Stimulated activated naive B cell treated with anti-CD40 and anti-IgM and Interleukin-4, amounts not matched to agents 10 μg/mL and 1 μg/mL and 100 μg/mL, for 72 hours (primary cell): Measurements from ENCODE around the gene MVD.
"Not testable (repeated sequence)": the region's sequence is repeated elsewhere in the genome, so short reads cannot be mapped to it uniquely, and the experiment has no call there.

ENCODE experiments used
- ATAC-seq, 2 donors: fragments of 150-1000 bp; cut with Tn5 transposase; replicated peaks; 2 replicates each; pipeline ENCODE4 v1.10.0; 2021; ENCODE audit warnings: moderate library complexity in 1 of 2
- DNase-seq: peaks from one replicate; pipeline ENCODE4 v3.0.0; 2021
- H3K27ac Mint-ChIP-seq: one replicate; pipeline ENCODE4 v1.8.0; 2022; ENCODE audit warnings: mild to moderate bottlenecking, mixed read lengths
- H3K27me3 Mint-ChIP-seq, 2 donors: one replicate each; pipeline ENCODE4 v1.8.0; 2022; ENCODE audit warnings: mixed read lengths in 2 of 2
- H3K36me3 Mint-ChIP-seq, 2 donors: one replicate each; pipeline ENCODE4 v1.8.0; 2022; ENCODE audit warnings: mixed read lengths in 2 of 2, mild to moderate bottlenecking in 1 of 2
- H3K4me1 Mint-ChIP-seq, 2 donors: one replicate each; pipeline ENCODE4 v1.8.0; 2022; ENCODE audit warnings: mixed read lengths in 2 of 2, mild to moderate bottlenecking in 1 of 2
- H3K4me3 Mint-ChIP-seq, 2 donors: one replicate each; pipeline ENCODE4 v1.8.0; 2022; ENCODE audit warnings: mild to moderate bottlenecking in 2 of 2, mixed read lengths in 2 of 2, moderate library complexity in 1 of 2
- H3K9me3 Mint-ChIP-seq, 2 donors: one replicate each; pipeline ENCODE4 v1.8.0; 2022; ENCODE audit warnings: mixed read lengths in 2 of 2, mild to moderate bottlenecking in 1 of 2

Gene MVD

DNA sequence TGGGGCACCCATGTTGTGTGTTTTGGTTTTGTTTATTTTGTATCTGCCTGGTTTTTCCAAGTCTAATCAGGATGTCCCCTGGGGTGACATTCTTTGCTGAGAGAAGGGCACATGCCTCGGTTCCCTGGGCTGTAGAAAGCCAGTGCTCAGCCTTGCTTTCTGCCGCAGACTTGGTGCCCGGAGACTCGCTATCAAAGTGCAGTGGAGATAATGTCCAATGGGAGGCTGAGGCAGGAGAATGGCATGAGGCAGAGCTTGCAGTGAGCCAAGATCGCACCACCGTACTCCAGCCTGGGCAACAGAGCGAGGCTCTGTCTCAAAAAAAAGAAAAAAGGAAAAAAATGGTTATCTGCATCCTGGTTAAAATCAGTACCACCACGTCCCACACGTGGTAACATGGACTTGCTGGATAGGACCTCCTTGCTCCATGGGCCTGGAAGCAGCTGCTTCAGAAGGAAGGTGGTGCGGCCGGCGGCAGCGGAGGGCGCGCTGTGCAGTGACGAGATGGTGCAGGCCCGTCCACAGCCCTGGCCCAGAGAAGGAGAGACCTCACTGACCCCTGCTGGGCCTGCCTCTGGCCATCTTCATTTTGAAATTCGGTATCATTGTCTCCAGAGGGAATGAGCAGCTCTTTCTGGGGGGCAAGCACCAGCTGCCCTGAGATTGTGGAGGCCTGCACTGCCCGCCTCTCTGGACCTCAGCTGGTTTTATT lies 43.8 kb downstream of the MVD start:
- DNase-seq: no peak
- Mint-ChIP-seq H3K4me1 (peaks cover 9 to 30% of the 10 kb centered on the region in 2 donors), H3K9me3 (no peaks in the 10 kb centered on the region), H3K27me3 (no peaks in the 10 kb centered on the region), H3K4me3 (no peak overlapping the region), H3K27ac (no peak overlapping the region), H3K36me3 (peaks cover 51 to 64% of the 10 kb centered on the region in 2 donors)
- ATAC-seq: no peak

GRCh38 chr16:88618182-88618955 lies 44.5 kb downstream of the MVD start:
- no peak overlapping the region for H3K4me3 Mint-ChIP-seq
- H3K4me1 Mint-ChIP-seq: peaks cover 10 to 37% of the 10 kb centered on the region in 2 donors
- no peaks in the 10 kb centered on the region for H3K9me3 Mint-ChIP-seq
- no peak for DNase-seq
- H3K27ac Mint-ChIP-seq: no peak overlapping the region
- H3K27me3 Mint-ChIP-seq: no peaks in the 10 kb centered on the region
- ATAC-seq: no peak
- H3K36me3 Mint-ChIP-seq: peaks cover 51 to 63% of the 10 kb centered on the region in 2 donors

- no peaks in the 10 kb centered on the region for H3K9me3 Mint-ChIP-seq
- no peak overlapping the region for H3K4me3 Mint-ChIP-seq
- H3K27ac Mint-ChIP-seq: peak overlapping the region; percentile 42
- H3K4me1 Mint-ChIP-seq: peaks cover 12 to 42% of the 10 kb centered on the region in 2 donors
- ATAC-seq: no peak
- DNase-seq: no peak
- no peaks in the 10 kb centered on the region for H3K27me3 Mint-ChIP-seq
- peaks cover 48 to 62% of the 10 kb centered on the region in 2 donors for H3K36me3 Mint-ChIP-seq
Observed at GRCh38 chr16:88617268-88618031, 45.4 kb downstream of the MVD start.

GRCh38 chr16:88616736-88617135 lies 46.2 kb downstream of the MVD start:
- Mint-ChIP-seq H3K36me3 (peaks cover 44 to 59% of the 10 kb centered on the region in 2 donors), H3K4me1 (peaks cover 12 to 42% of the 10 kb centered on the region in 2 donors), H3K27me3 (no peaks in the 10 kb centered on the region), H3K4me3 (no peak overlapping the region), H3K9me3 (no peaks in the 10 kb centered on the region), H3K27ac (no peak overlapping the region)
- ATAC-seq (no peak), DNase-seq (no peak)

DNA sequence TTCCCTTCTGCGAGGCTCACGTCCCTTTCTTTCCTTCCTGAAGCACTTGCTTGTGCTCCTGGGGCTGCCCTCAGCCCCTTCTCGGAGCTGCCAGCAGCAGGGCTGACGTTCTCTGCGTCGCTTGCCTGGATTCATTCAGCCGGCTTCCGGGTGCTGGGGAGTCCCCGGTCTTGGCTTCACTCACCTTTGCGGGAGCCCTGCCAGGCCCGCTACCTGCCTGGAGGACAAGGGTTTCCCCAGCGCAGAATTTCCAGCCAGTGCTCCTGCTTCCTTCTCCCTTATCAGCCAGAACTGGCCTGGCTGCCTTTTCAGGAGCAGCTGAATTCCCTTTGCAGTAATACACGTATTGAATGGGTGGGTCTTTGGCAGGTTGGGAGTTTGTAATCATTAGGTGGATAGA lies 46.6 kb downstream of the MVD start:
- no peaks in the 10 kb centered on the region for H3K9me3 Mint-ChIP-seq
- H3K36me3 Mint-ChIP-seq: peaks cover 44 to 61% of the 10 kb centered on the region in 2 donors
- peaks cover 12 to 42% of the 10 kb centered on the region in 2 donors for H3K4me1 Mint-ChIP-seq
- DNase-seq (no peak), ATAC-seq (no peak)
- H3K27me3 Mint-ChIP-seq: no peaks in the 10 kb centered on the region
- H3K4me3 Mint-ChIP-seq: peak overlapping the region in 1 of 2 donors; percentile 41
- peak overlapping the region; percentile 22 for H3K27ac Mint-ChIP-seq

DNA sequence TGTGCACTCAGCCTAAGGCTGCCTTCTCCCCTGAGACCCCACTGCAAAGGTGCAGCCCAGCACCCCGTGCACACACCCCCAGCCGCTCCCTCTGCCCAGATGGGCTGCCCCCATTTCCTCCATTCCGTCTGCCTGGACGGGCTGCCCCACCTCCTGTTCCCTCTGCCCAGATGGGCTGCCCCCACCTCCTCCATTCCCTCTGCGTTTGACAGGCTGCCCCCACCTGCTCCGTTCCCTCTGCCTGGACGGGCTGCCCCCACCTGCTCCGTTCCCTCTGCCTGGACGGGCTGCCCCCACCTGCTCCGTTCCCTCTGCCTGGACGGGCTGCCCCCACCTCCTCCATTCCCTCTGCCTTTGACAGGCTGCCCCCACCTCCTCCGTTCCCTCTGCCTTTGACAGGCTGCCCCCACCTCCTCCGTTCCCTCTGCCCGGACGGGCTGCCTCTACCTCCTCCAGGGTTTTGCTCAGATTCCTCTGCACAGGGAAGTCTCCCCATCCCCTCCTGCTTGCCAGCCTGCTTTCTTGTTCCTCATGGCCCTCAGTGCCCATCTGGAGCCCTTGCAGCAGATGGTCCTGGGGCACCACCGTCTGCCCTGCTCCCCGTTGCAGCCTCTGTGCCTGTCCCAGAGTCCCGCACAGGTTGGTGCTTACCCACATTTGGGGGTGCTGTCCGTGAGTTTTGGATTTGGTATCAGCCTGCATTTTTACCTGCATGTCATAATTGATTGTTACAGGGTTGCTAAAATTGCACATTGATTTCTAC lies 47.9 kb downstream of the MVD start:
- H3K27me3 Mint-ChIP-seq: no peaks in the 10 kb centered on the region
- H3K4me1 Mint-ChIP-seq: peaks cover 12 to 44% of the 10 kb centered on the region in 2 donors
- no peaks in the 10 kb centered on the region for H3K9me3 Mint-ChIP-seq
- no peak for DNase-seq
- peaks cover 54 to 72% of the 10 kb centered on the region in 2 donors for H3K36me3 Mint-ChIP-seq
- H3K27ac Mint-ChIP-seq: no peak overlapping the region
- no peak overlapping the region for H3K4me3 Mint-ChIP-seq
- ATAC-seq: no peak

DNA sequence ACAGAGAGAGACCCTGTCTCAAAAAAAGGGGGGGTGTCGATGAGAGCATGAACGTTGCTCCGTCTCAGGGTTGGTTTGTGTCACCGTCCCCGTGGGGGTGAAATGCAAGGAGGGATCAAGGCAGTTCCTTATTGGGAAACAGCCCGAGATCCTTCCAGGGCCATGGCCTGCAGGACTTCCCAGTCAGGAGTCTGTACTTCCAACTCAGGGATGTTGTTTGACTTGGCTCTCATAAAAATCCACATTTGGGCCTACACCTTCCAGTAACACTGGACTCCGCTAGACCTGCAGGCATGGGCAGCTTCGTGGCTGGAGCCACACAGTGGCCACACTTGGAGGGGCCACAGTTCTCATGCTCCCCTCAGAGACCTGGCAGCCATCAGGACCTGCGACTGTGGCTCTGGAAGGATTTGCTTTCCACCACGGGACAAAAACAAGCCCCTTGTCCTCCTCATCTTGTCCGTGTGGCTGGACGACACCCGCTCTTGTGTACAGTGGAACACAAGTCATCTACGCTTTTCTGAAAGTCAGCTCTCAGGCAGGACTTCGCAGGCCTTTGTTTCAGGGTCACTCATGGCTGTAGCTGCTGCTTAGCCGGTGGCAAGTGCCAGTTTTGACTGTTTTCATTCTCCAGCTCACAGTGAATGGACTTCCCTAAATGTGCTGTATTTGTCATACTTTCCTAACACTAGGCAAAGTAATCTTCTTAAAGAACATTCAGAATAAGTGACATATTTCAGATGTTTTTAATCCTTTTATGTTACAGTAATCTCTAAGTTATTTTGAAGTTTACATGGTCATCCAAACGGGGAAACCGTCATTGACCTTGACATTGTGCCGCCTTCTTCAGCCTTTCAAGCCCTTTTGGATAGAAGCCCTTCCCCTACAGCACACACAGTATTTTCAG lies 48.7 kb downstream of the MVD start:
- peak overlapping the region; percentile 6 for H3K27ac Mint-ChIP-seq
- H3K36me3 Mint-ChIP-seq: peaks cover 49 to 69% of the 10 kb centered on the region in 2 donors
- no peak overlapping the region for H3K4me3 Mint-ChIP-seq
- H3K4me1 Mint-ChIP-seq: peaks cover 12 to 44% of the 10 kb centered on the region in 2 donors
- no peak for ATAC-seq
- no peak for DNase-seq
- H3K27me3 Mint-ChIP-seq: no peaks in the 10 kb centered on the region
- no peaks in the 10 kb centered on the region for H3K9me3 Mint-ChIP-seq

DNA sequence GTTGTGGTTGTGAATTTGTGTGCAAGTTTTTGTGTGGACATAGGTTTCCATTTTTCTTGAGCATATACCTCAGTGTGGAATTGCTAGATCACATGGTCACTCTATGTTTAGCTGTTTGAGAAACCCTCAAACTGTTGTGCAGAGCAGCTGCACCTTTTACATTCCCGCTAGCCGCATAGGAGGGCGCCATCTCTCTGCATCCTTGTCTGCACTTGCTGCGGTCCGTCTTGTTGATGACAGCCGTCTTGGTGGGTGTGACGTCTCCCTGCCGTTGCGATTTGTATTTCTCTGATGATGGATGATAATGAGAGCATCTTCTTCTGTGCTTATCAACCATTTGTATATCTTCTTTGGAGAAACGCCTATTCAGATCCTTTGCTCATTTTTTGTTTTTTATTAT lies 49.6 kb downstream of the MVD start:
- Mint-ChIP-seq H3K27ac (no peak overlapping the region), H3K4me3 (no peak overlapping the region), H3K27me3 (no peaks in the 10 kb centered on the region), H3K4me1 (peaks cover 12 to 40% of the 10 kb centered on the region in 2 donors), H3K9me3 (no peaks in the 10 kb centered on the region), H3K36me3 (peaks cover 44 to 64% of the 10 kb centered on the region in 2 donors)
- ATAC-seq (no peak), DNase-seq (no peak)

- Mint-ChIP-seq H3K27me3 (no peaks in the 10 kb centered on the region), H3K27ac (peak overlapping the region; percentile 56), H3K4me1 (peaks cover 20 to 53% of the 10 kb centered on the region in 2 donors), H3K36me3 (peaks cover 49 to 66% of the 10 kb centered on the region in 2 donors), H3K4me3 (no peak overlapping the region), H3K9me3 (no peaks in the 10 kb centered on the region)
- ATAC-seq: no peak
- no peak for DNase-seq
Observed at GRCh38 chr16:88610909-88611812, 51.7 kb downstream of the MVD start.

- ATAC-seq (no peak), DNase-seq (no peak)
- Mint-ChIP-seq H3K9me3 (no peaks in the 10 kb centered on the region), H3K36me3 (peaks cover 50 to 62% of the 10 kb centered on the region in 2 donors), H3K4me3 (no peak overlapping the region), H3K27me3 (no peaks in the 10 kb centered on the region), H3K4me1 (peaks cover 17 to 49% of the 10 kb centered on the region in 2 donors), H3K27ac (no peak overlapping the region)
Observed at GRCh38 chr16:88610080-88610479, 52.8 kb downstream of the MVD start.

DNA sequence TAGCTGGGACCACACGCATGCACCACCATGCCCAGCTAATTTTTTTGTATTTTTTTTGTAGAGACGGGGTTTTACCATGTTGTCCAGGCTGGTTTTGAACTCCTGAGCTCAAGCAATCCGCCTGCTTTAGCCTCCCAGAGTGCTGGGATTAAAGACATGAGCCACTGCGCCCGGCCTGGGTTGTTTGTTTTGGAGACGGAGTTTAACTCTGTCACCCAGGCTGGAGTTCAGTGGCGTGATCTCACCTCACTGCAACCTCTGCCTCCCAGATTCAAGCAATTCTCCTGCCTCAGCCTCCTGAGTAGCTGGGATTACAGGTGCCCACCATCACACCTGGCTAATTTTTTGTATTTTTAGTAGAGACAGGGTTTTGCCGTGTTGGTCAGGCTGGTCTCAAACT lies 53.5 kb downstream of the MVD start:
- peaks cover 49 to 59% of the 10 kb centered on the region in 2 donors for H3K36me3 Mint-ChIP-seq
- not testable (repeated sequence) for DNase-seq, H3K27me3 Mint-ChIP-seq, ATAC-seq, H3K27ac Mint-ChIP-seq, H3K4me3 Mint-ChIP-seq, H3K9me3 Mint-ChIP-seq
- peaks cover 16 to 45% of the 10 kb centered on the region in 2 donors for H3K4me1 Mint-ChIP-seq

- Mint-ChIP-seq H3K4me1 (peaks cover 11 to 32% of the 10 kb centered on the region in 2 donors), H3K27me3 (no peaks in the 10 kb centered on the region), H3K27ac (peak overlapping the region; percentile 4), H3K9me3 (no peaks in the 10 kb centered on the region), H3K36me3 (peaks cover 43 to 53% of the 10 kb centered on the region in 2 donors), H3K4me3 (peak overlapping the region; percentile 39 to 60)
- ATAC-seq (peak; percentile 60 to 74), DNase-seq (no peak)
Observed at GRCh38 chr16:88608076-88608475, 54.8 kb downstream of the MVD start.
